Keratinocyte (primary cell): ENCODE results near the gene GLS. TPM values are rescaled to one million over a fixed set of nuclear protein-coding genes. Genes with fewer than 3 reads are reported as not detected.

Source experiments
- DNase-seq: peaks from one replicate; pipeline ENCODE4 v3.0.0-alpha.2; 2011; ENCODE audit warnings: low read depth, missing footprints, low spot score
- FAIRE-seq: peaks from 2 replicates; lab custom pipeline; 2011; peaks lifted over from hg19 to GRCh38; lab: Jason Lieb, UNC
- H2AFZ ChIP-seq: 2 replicates; pipeline ENCODE4 v1.6.0; 2012; ENCODE audit warnings: low read length, control low read depth, inconsistent platforms; ENCODE audit not compliant: control insufficient read depth
- H3K27ac ChIP-seq: 2 replicates; pipeline ENCODE4 v1.5.1; 2011; ENCODE audit warnings: low read length; ENCODE audit not compliant: control insufficient read depth, insufficient read depth
- H3K27me3 ChIP-seq: 3 replicates; pipeline ENCODE4 v1.6.0; 2011; ENCODE audit warnings: low read length; ENCODE audit not compliant: control insufficient read depth, insufficient read depth; ENCODE audit errors: extremely low read depth
- H3K36me3 ChIP-seq, 2 experiments: 2 replicates in 1 of 2; 3 replicates in 1 of 2; pipeline ENCODE4 v1.5.1; 2011; ENCODE audit warnings: low read length in 2 of 2, mild to moderate bottlenecking in 1 of 2; ENCODE audit not compliant: control insufficient read depth in 2 of 2, insufficient read depth in 2 of 2; ENCODE audit errors: extremely low read depth in 1 of 2
- H3K4me1 ChIP-seq: 3 replicates; pipeline ENCODE4 v1.5.1; 2011; ENCODE audit warnings: low read length; ENCODE audit not compliant: control insufficient read depth, insufficient read depth; ENCODE audit errors: extremely low read depth
- H3K4me2 ChIP-seq: 3 replicates; pipeline ENCODE4 v1.6.0; 2011; ENCODE audit warnings: low read depth, low read length; ENCODE audit not compliant: control insufficient read depth, insufficient read depth; ENCODE audit errors: extremely low read depth
- H3K4me3 ChIP-seq, 3 experiments: fragments of 200-600 bp in 1 of 3; sonication (generic) in 1 of 3; 2 replicates in 2 of 3; 3 replicates in 1 of 3; pipeline ENCODE4 v1.5.1; 2011 to 2016; ENCODE audit warnings: low read length in 3 of 3, mild to moderate bottlenecking in 3 of 3, control low read depth in 2 of 3, inconsistent platforms in 1 of 3, low read depth in 1 of 3, mixed read lengths in 1 of 3, mixed run types in 1 of 3, moderate library complexity in 1 of 3; ENCODE audit not compliant: control insufficient read depth in 2 of 3, insufficient read depth in 2 of 3; ENCODE audit errors: extremely low read depth in 1 of 3
- H3K79me2 ChIP-seq: 2 replicates; pipeline ENCODE4 v1.6.0; 2012; ENCODE audit warnings: low read length; ENCODE audit not compliant: control insufficient read depth, insufficient read depth
- H3K9ac ChIP-seq: 3 replicates; pipeline ENCODE4 v1.6.0; 2011; ENCODE audit warnings: low read length; ENCODE audit not compliant: control insufficient read depth, insufficient read depth; ENCODE audit errors: extremely low read depth
- H3K9me1 ChIP-seq: 3 replicates; pipeline ENCODE4 v1.6.0; 2011; ENCODE audit warnings: low read length; ENCODE audit not compliant: control insufficient read depth, insufficient read depth; ENCODE audit errors: extremely low read depth
- H3K9me3 ChIP-seq: 2 replicates; pipeline ENCODE4 v1.5.1; 2012; ENCODE audit warnings: low read depth, low read length; ENCODE audit not compliant: control insufficient read depth
- H4K20me1 ChIP-seq: 3 replicates; pipeline ENCODE4 v1.6.0; 2011; ENCODE audit warnings: low read length; ENCODE audit not compliant: control insufficient read depth, insufficient read depth; ENCODE audit errors: extremely low read depth
- CTCF ChIP-seq, 3 experiments: IDR thresholded peaks in 1 of 3; conservative IDR thresholded peaks in 1 of 3; optimal IDR thresholded peaks in 1 of 3; 2 replicates in 2 of 3; 3 replicates in 1 of 3; pipeline versions ENCODE3 to v1.5.1; 2011; ENCODE audit warnings: low read length in 3 of 3, mild to moderate bottlenecking in 3 of 3, moderate library complexity in 2 of 3, control low read depth in 1 of 3, inconsistent platforms in 1 of 3; ENCODE audit not compliant: insufficient read depth in 2 of 3; ENCODE audit errors: extremely low read depth in 1 of 3
- EZH2 ChIP-seq: IDR thresholded peaks from one replicate; pipeline ENCODE4 v1.6.1; 2012; ENCODE audit warnings: inconsistent platforms, mild to moderate bottlenecking, low read length, moderate library complexity
- dilution Hi-C: fragments of 300-500 bp; cut with MboI; formaldehyde crosslinking; loops from one replicate; pipeline ENCODE4 v1.7.0; 2020; ENCODE audit warnings: low sequenced_read_pairs; ENCODE audit not compliant: extremely low pct_ligation_motif_present
- polyA plus RNA-seq, 5 experiments: library from polyadenylated mRNA; depleted of rRNA in 3 of 5; stranded (reverse) in 3 of 5; stranded (forward) in 1 of 5; unstranded in 1 of 5; fragments of >200 nt; gene quantifications; 1 replicate in 1 of 5; 2 replicates in 3 of 5; 3 replicates in 1 of 5; pipeline versions ENCODE4 v1.2.1 to v1.2.3, GENCODE V29; 2011 to 2012; ENCODE audit warnings: missing spikeins in 2 of 5, low read depth in 1 of 5, low replicate concordance in 1 of 5

Gene GLS
- polyA plus RNA-seq, 1 donor (not counting 4 experiments of a cell fraction or from before 2014, with no cell fraction given), result 130 TPM

GRCh38 chr2:190836767-190837166, 43.9 kb upstream of the GLS start:
- FAIRE-seq, result no peak
- Histone ChIP-seq H4K20me1 (no peaks in the 10 kb centered on the region), H3K9me3 (no peaks in the 10 kb centered on the region), H3K4me2 (peak overlapping the region; percentile 57), H3K9ac (peak overlapping the region; percentile 20), H2AFZ (no peak overlapping the region), H3K4me3 (no peak overlapping the region), H3K79me2 (no peaks in the 10 kb centered on the region), H3K27me3 (no peaks in the 10 kb centered on the region), H3K36me3 (no peaks in the 10 kb centered on the region), H3K27ac (peak overlapping the region; percentile 73), H3K9me1 (no peaks in the 10 kb centered on the region), H3K4me1 (peaks cover 44% of the 10 kb centered on the region)
- dilution Hi-C loops, result no loop called here
- DNase-seq, result no peak
- no peak for TF ChIP-seq CTCF (optimal IDR thresholded peaks at IDR 0.05 in 1 of 3, IDR thresholded peaks at IDR 0.05 in 1 of 3, conservative IDR thresholded peaks at IDR 0.05 in 1 of 3; ENCODE audit: extremely low read depth in 1 of 3, insufficient read depth in 2 of 3, low read length in 3 of 3)
- TF ChIP-seq EZH2, result no peak

- peak; percentile 80 for DNase-seq
- dilution Hi-C loops, result no loop called here
- FAIRE-seq, result peak; percentile 87
- peak overlapping the region; percentile 30 for H3K9ac ChIP-seq
- peaks cover 49% of the 10 kb centered on the region for H3K4me1 ChIP-seq
- no peak overlapping the region for H2AFZ ChIP-seq
- H4K20me1 ChIP-seq, result no peaks in the 10 kb centered on the region
- H3K9me3 ChIP-seq, result no peaks in the 10 kb centered on the region
- H3K79me2 ChIP-seq, result no peaks in the 10 kb centered on the region
- H3K9me1 ChIP-seq, result no peaks in the 10 kb centered on the region
- no peaks in the 10 kb centered on the region for H3K27me3 ChIP-seq
- peak overlapping the region; percentile 57 for H3K4me2 ChIP-seq
- TF ChIP-seq EZH2 (no peak), CTCF (optimal IDR thresholded peaks at IDR 0.05 in 1 of 3, IDR thresholded peaks at IDR 0.05 in 1 of 3, conservative IDR thresholded peaks at IDR 0.05 in 1 of 3; ENCODE audit: extremely low read depth in 1 of 3, insufficient read depth in 2 of 3, low read length in 3 of 3) (no peak)
- H3K4me3 ChIP-seq, result no peak overlapping the region
- H3K36me3 ChIP-seq, result no peaks in the 10 kb centered on the region
- peak overlapping the region; percentile 73 for H3K27ac ChIP-seq
Observed at GRCh38 chr2:190837420-190837819, 43.2 kb upstream of the GLS start.
